ENCODE measurements around the gene DEPDC5. TPM values are rescaled to one million over a fixed set of nuclear protein-coding genes. Genes with fewer than 3 reads are reported as not detected.

The DEPDC5 gene
- total RNA-seq, 2 donors from 2014 or later = 50.1 to 54.4 TPM

- ATAC-seq (no peak), DNase-seq (ENCODE audit: low spot score in 2 of 2) (no peak)
- H3K36me3 Mint-ChIP-seq = no peaks in the 10 kb centered on the region
These were observed 180.1 kb downstream of the DEPDC5 start for GRCh38 chr22:31933816-31934482.

DNA sequence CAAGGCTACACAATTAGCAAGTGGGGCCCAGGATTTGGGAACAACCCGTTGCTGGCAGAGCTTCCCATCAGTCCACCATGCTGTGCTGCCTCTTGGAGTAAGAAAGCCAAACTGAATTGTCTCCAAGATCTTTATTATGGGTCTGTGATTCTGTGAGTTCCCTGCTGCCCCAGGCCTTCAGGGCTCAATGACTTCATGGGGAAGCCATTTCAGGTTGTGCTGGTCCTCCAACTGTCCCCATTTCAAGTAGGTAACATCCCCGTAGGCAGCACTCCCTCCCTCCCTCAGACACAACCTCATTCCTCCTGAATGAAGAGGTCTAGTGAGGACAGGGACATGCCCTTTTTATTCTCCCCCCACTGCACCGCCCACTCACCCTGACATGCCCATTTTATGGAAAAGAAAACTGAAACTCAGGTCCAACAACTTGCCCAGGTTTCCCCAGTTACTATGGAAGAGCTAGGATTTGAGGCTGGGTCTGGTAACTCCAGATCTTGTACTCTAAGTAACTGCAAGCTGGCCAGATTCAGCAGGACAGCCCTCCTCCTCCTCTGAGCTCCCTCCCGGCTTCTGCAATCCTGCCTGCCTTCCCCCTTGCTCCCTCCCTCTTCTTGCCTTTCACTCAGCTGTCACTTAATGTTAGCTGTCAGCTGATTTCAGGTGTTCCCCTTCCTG, 182.3 kb downstream of the DEPDC5 start:
- Mint-ChIP-seq H3K9me3 (no peaks in the 10 kb centered on the region), H3K27ac (peak overlapping the region in 1 of 2 donors; percentile 37), H3K36me3 (no peaks in the 10 kb centered on the region)
- DNase-seq (ENCODE audit: low spot score in 2 of 2) (no peak), ATAC-seq (no peak)

More at GRCh38 chr22:31933816-31934482, 180.1 kb downstream of the DEPDC5 start:
- Mint-ChIP-seq H3K9me3 (no peaks in the 10 kb centered on the region), H3K27ac (no peak overlapping the region)

DNA sequence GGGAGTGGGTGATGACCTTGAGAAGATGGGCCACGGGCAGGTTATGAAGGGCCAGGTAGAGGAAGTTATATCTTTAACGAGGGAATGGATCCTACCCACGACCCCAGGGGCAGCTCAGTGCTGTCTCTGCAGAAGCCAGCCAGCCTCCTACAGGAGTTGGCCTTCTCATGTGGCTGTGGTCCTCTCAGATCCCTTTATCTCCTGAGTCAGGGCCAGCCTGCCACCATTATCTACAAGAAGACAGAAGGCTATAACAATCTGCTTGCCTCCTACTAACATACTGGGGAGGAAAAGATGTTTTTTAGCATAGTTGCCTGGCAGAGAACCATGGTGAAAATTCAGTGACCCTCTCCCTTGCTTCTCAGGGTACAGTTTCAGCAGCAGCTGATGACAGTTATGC, 183.5 kb downstream of the DEPDC5 start:
- Mint-ChIP-seq H3K9me3 (no peaks in the 10 kb centered on the region), H3K36me3 (no peaks in the 10 kb centered on the region), H3K27ac (no peak overlapping the region)
- DNase-seq (ENCODE audit: low spot score in 2 of 2) (no peak), ATAC-seq (no peak)

DNA sequence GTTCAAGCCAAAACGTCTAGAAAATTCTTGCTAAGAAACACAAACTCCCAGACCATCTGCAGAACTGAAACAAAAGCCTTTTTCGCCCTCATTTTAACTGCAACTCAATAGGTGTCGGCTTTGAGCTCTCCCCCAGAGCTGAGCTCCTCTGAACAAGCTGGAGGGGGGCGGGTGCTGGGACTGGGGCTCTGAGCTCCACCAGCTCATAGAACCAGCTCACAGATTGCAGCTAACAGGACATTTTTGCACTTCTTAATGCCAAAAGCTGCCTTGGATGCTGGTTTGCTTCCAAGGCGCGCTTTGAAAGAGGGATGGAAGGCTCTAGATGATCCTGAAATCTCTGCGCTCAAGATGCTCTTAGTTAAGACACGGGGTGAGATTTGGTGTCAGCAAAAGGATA, 184.5 kb downstream of the DEPDC5 start:
- DNase-seq (ENCODE audit: low spot score in 2 of 2) (no peak), ATAC-seq (no peak)
- Mint-ChIP-seq H3K27ac (no peak overlapping the region), H3K36me3 (no peaks in the 10 kb centered on the region), H3K9me3 (no peaks in the 10 kb centered on the region)

DNA sequence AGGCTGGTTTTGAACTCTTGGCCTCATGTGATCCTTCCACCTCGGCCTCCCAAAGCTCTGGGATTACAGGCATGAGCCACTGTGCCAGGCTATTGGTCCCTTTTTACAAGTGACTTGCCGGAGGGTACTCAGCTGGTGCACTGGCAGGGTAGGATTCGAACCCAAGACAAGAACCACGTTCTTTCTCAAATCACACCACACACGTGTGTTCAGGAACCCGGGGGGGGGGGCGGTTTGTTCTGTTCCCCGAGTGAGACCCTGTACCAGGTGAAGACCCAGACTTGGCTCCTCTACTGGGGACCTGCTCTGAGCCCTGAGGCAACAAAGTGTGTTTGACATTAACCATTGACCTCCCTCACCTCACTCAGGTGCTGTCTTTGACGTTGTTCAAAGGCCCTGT, 186.7 kb downstream of the DEPDC5 start:
- no peak overlapping the region for H3K27ac Mint-ChIP-seq
- no peaks in the 10 kb centered on the region for H3K9me3 Mint-ChIP-seq
- ATAC-seq (no peak), DNase-seq (ENCODE audit: low spot score in 2 of 2) (no peak)
- no peaks in the 10 kb centered on the region for H3K36me3 Mint-ChIP-seq

DNA sequence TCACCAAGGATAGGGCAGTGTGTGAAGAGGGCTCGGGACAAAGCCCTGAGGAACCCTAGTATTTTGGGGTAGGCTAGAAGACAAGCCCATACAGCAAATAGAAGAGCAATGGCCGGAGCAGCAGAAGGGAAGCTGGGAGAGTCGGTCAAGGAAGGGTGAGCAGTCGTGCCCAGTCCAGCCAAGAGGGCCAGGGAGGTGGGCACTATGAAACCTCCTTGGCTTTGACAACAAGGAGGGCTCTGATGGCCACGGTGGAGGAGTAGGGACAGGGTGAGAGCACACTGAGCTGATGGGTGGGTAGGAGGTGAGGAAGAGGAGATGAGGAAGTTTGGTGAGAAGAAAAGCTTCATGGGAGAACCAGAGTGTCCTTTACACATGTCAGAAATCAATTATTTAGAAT, 188.3 kb downstream of the DEPDC5 start:
- DNase-seq (ENCODE audit: low spot score in 2 of 2) = no peak
- Mint-ChIP-seq H3K27ac (peak overlapping the region in 1 of 2 donors; percentile 88), H3K36me3 (peaks cover 0 to under 1% of the 10 kb centered on the region in 2 donors), H3K9me3 (no peaks in the 10 kb centered on the region)
- no peak for ATAC-seq

- peak overlapping the region in 1 of 2 donors; percentile 88 for H3K27ac Mint-ChIP-seq
- H3K9me3 Mint-ChIP-seq = no peaks in the 10 kb centered on the region
These were observed 189.6 kb downstream of the DEPDC5 start for GRCh38 chr22:31943206-31943977.

DNA sequence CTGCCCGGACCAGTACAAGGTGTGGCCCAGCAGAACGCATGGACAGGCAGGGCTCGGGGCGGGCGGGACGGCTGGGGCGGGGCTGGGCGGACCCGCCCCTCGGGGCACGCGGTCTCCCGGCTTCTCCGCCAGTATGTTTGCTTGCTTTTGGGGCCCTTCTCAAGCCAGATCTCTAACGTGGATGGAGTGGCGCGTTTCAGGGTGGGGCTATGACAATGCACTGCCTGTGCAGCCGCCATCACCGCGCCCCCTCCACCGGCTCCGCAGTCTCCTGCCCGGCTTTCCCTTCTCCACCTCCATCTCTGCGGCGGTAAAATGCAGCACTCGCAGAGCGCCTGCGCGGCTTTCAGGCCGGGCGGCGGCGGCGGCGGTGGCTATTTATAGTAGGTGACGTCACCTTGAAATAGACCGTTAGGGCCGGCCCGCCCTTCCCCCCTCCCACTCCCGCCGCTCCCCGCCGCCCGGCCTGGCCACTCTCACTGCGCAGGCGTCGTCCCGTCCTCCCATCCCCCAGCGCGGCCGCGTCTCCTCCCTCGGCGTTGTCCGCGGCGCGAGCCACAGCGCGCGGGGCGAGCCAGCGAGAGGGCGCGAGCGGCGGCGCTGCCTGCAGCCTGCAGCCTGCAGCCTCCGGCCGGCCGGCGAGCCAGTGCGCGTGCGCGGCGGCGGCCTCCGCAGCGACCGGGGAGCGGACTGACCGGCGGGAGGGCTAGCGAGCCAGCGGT, 190.3 kb downstream of the DEPDC5 start, which contains the start of gene YWHAH:
TSS of gene YWHAH (plus strand) at position 558 of the 722 bp plus-strand sequence. CDS start 199 bp downstream, outside the sequence.
- Mint-ChIP-seq H3K27ac (peak within 1 kb of the TSS; percentile 79 to 88), H3K36me3 (peaks cover 0 to 6% of the 10 kb centered on the region in 2 donors), H3K9me3 (no peaks in the 10 kb centered on the region)
- DNase-seq (ENCODE audit: low spot score in 2 of 2) (peak; percentile 86 to 94), ATAC-seq (peak; percentile 80 to 81)

More at GRCh38 chr22:31943206-31943977, 189.6 kb downstream of the DEPDC5 start:
- ATAC-seq = no peak
- peaks cover 0 to 6% of the 10 kb centered on the region in 2 donors for H3K36me3 Mint-ChIP-seq
- DNase-seq (ENCODE audit: low spot score in 2 of 2) = no peak

GRCh38 chr22:31944700-31945442, 191.1 kb downstream of the DEPDC5 start:
- peak; percentile 24 to 61 for DNase-seq (ENCODE audit: low spot score in 2 of 2)
- no peak overlapping the region for H3K27ac Mint-ChIP-seq
- ATAC-seq = peak; percentile 27
- peaks cover 0 to 6% of the 10 kb centered on the region in 2 donors for H3K36me3 Mint-ChIP-seq
- H3K9me3 Mint-ChIP-seq = no peaks in the 10 kb centered on the region

DNA sequence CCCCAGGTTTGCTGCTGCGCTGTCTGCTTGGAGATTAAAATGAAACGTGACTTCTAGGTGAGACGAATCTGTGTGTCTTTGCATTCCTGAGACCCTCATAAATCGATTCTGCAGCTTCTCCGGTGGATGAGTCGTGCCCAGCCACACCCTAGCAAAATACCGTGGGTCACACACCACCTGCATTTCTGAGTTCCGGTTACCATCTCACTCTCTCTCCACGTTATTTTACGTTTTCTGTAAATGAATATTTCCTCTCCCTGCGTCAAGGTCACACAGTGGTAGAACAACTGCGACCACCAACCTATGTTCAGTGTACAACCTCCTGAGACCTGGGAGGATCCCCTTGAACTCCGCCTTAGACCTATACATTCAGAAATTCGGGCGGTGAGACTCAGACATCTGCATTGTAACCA, 191.6 kb downstream of the DEPDC5 start:
- no peaks in the 10 kb centered on the region for H3K9me3 Mint-ChIP-seq
- ATAC-seq (no peak), DNase-seq (ENCODE audit: low spot score in 2 of 2) (no peak)
- H3K27ac Mint-ChIP-seq = no peak overlapping the region
- peaks cover 0 to 9% of the 10 kb centered on the region in 2 donors for H3K36me3 Mint-ChIP-seq

DNA sequence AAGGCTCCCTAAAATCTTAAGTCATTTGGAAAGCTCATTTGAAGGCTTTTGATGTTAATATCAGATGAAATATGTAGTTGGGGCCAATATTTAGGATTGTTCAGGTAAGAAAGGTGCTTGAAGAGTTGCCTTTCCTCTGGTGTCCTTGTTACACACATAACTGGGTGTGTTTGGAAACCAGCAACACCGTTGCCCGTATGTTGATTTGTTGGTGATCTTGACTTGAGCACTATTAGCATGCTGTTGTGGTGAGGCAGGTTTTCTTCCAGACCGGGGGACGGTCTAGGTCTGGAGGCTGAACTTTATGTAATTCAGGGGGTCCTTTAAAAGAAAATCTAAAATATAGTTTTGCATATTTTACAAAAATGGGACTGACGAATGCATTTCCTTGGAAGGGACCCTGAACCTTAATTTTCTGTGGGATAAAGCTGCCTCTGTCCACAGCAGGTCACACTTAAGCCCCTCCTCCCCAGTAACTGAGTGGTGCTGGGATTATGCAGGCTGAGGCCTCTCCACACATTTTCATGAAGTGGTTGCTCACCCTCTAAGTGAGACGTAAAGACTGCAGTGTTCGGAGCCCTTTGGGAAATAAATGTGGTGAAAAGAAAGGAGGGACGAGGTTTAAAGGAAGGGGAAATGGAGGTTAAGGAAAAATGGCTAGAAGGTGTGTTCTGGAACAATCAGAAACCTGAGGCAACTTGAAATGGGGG, 192.3 kb downstream of the DEPDC5 start:
- ATAC-seq (no peak), DNase-seq (ENCODE audit: low spot score in 2 of 2) (no peak)
- Mint-ChIP-seq H3K27ac (no peak overlapping the region), H3K36me3 (peaks cover under 1 to 10% of the 10 kb centered on the region in 2 donors), H3K9me3 (no peaks in the 10 kb centered on the region)

GRCh38 chr22:31947296-31947695, 193.5 kb downstream of the DEPDC5 start:
- H3K9me3 Mint-ChIP-seq = no peaks in the 10 kb centered on the region
- H3K27ac Mint-ChIP-seq = no peak overlapping the region
- no peak for ATAC-seq
- DNase-seq (ENCODE audit: low spot score in 2 of 2) = peak in 1 of 2 donors; percentile 27
- H3K36me3 Mint-ChIP-seq = peaks cover 8 to 21% of the 10 kb centered on the region in 2 donors

GRCh38 chr22:31948002-31948401, 194.2 kb downstream of the DEPDC5 start:
- H3K9me3 Mint-ChIP-seq = no peaks in the 10 kb centered on the region
- DNase-seq (ENCODE audit: low spot score in 2 of 2) (no peak), ATAC-seq (no peak)
- no peak overlapping the region for H3K27ac Mint-ChIP-seq
- H3K36me3 Mint-ChIP-seq = peaks cover 8 to 21% of the 10 kb centered on the region in 2 donors

- Mint-ChIP-seq H3K9me3 (no peaks in the 10 kb centered on the region), H3K27ac (no peak overlapping the region), H3K36me3 (peaks cover 21 to 25% of the 10 kb centered on the region in 2 donors)
- ATAC-seq = no peak
- no peak for DNase-seq (ENCODE audit: low spot score in 2 of 2)
These were observed 196.4 kb downstream of the DEPDC5 start for GRCh38 chr22:31950226-31950625.

Data from activated naive CD4-positive, alpha-beta T cell treated with anti-CD3 and anti-CD28 coated beads, Interleukin-2, amount 50 U/mL, for 72 hours (primary cell).